Measurements from ENCODE around the gene DTD1. TPM values are rescaled to one million over a fixed set of nuclear protein-coding genes. Genes with fewer than 3 reads are reported as not detected.

The DTD1 gene
- total and polyA plus RNA-seq, 2 of the 13 experiments (the other 11 are each of a cell fraction or from before 2014, with no cell fraction given), result 41.2 to 79.3 TPM

DNA sequence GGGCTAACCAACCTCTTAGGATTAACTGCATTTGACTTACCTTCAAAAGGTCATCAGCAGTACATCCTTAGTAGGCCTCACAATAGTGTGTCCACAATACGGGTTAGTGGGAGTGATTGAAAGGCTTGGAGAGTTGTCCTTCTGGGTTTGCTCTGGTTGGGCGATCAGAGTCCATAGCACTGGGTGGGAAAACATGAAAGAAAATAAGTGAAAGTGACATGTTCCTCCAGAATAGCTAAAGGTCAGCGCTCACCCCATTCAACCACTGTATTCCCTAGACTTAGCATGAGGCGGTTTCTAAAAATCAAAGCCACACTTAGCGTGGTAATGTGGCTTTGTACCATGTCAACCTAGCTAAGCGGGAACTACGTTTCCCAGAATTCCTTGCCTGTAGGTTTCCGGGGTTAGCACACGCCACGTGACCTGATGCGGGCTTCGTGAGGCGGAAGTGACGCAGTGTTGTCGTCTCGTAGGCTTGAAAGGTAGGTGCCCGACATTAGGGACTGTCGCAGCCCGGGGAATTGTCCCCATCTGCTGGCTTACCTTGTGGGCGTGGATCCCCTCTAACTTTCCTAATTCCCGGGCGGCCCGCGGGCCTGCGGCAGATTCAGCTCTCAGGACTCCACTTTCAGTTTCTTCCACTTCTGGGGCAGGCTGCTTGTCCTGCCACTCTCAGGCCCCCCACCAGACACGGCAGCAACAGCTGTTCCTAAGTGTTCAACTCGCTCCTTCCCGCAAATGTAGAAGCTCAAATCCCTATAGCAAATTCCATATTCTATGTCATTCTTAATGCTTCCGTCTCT is 206.0 kb downstream of the DTD1 start (continued):
- peak; percentile 85; the same call in 1 of the 2 replicates for TF ChIP-seq KAT7 (CRISPR knock-in tag; IDR thresholded peaks at IDR 0.05; ENCODE audit: borderline replicate concordance)
- peak; percentile 82; the same call in 1 of the 2 replicates for TF ChIP-seq BORCS8-MEF2B (CRISPR knock-in tag; IDR thresholded peaks at IDR 0.05)
- TF ChIP-seq, protein P1, sequence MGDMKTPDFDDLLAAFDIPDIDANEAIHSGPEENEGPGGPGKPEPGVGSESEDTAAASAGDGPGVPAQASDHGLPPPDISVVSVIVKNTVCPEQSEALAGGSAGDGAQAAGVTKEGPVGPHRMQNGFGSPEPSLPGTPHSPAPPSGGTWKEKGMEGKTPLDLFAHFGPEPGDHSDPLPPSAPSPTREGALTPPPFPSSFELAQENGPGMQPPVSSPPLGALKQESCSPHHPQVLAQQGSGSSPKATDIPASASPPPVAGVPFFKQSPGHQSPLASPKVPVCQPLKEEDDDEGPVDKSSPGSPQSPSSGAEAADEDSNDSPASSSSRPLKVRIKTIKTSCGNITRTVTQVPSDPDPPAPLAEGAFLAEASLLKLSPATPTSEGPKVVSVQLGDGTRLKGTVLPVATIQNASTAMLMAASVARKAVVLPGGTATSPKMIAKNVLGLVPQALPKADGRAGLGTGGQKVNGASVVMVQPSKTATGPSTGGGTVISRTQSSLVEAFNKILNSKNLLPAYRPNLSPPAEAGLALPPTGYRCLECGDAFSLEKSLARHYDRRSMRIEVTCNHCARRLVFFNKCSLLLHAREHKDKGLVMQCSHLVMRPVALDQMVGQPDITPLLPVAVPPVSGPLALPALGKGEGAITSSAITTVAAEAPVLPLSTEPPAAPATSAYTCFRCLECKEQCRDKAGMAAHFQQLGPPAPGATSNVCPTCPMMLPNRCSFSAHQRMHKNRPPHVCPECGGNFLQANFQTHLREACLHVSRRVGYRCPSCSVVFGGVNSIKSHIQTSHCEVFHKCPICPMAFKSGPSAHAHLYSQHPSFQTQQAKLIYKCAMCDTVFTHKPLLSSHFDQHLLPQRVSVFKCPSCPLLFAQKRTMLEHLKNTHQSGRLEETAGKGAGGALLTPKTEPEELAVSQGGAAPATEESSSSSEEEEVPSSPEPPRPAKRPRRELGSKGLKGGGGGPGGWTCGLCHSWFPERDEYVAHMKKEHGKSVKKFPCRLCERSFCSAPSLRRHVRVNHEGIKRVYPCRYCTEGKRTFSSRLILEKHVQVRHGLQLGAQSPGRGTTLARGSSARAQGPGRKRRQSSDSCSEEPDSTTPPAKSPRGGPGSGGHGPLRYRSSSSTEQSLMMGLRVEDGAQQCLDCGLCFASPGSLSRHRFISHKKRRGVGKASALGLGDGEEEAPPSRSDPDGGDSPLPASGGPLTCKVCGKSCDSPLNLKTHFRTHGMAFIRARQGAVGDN (CRISPR knock-in tag; IDR thresholded peaks at IDR 0.05), result peak; percentile 94
- TF ChIP-seq NFYC (CRISPR knock-in tag; IDR thresholded peaks at IDR 0.05), result no peak
- no peak for TF ChIP-seq AGO2 (optimal IDR thresholded peaks at IDR 0.05; ENCODE audit: low read depth, low read length)
- TF ChIP-seq, protein P2, sequence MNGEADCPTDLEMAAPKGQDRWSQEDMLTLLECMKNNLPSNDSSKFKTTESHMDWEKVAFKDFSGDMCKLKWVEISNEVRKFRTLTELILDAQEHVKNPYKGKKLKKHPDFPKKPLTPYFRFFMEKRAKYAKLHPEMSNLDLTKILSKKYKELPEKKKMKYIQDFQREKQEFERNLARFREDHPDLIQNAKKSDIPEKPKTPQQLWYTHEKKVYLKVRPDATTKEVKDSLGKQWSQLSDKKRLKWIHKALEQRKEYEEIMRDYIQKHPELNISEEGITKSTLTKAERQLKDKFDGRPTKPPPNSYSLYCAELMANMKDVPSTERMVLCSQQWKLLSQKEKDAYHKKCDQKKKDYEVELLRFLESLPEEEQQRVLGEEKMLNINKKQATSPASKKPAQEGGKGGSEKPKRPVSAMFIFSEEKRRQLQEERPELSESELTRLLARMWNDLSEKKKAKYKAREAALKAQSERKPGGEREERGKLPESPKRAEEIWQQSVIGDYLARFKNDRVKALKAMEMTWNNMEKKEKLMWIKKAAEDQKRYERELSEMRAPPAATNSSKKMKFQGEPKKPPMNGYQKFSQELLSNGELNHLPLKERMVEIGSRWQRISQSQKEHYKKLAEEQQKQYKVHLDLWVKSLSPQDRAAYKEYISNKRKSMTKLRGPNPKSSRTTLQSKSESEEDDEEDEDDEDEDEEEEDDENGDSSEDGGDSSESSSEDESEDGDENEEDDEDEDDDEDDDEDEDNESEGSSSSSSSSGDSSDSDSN (CRISPR knock-in tag; IDR thresholded peaks at IDR 0.05), result no peak
- TF ChIP-seq NCOA2 (CRISPR knock-in tag; IDR thresholded peaks at IDR 0.05), result peak; percentile 29; the same call in 1 of the 2 replicates
- TF ChIP-seq, protein P3, sequence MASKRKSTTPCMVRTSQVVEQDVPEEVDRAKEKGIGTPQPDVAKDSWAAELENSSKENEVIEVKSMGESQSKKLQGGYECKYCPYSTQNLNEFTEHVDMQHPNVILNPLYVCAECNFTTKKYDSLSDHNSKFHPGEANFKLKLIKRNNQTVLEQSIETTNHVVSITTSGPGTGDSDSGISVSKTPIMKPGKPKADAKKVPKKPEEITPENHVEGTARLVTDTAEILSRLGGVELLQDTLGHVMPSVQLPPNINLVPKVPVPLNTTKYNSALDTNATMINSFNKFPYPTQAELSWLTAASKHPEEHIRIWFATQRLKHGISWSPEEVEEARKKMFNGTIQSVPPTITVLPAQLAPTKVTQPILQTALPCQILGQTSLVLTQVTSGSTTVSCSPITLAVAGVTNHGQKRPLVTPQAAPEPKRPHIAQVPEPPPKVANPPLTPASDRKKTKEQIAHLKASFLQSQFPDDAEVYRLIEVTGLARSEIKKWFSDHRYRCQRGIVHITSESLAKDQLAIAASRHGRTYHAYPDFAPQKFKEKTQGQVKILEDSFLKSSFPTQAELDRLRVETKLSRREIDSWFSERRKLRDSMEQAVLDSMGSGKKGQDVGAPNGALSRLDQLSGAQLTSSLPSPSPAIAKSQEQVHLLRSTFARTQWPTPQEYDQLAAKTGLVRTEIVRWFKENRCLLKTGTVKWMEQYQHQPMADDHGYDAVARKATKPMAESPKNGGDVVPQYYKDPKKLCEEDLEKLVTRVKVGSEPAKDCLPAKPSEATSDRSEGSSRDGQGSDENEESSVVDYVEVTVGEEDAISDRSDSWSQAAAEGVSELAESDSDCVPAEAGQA (IDR thresholded peaks at IDR 0.05; ENCODE audit: low read depth), result peak; percentile 94
- TF ChIP-seq, protein P3 (CRISPR knock-in tag; IDR thresholded peaks at IDR 0.05; ENCODE audit: borderline replicate concordance), result 0 out of 2 replicates have a peak, but pooled peaks have one; percentile 46
- 0 out of 4 replicates have a peak, but pooled peaks of 1 of the 2 experiments have one; percentile 29 for TF ChIP-seq NR2F1 (CRISPR knock-in tag; IDR thresholded peaks at IDR 0.05)
- peak; percentile 38; the same call in 1 of the 2 replicates for TF ChIP-seq ZC3H4 (CRISPR knock-in tag; IDR thresholded peaks at IDR 0.05; ENCODE audit: borderline replicate concordance)
